ENCODE measurements around the gene ZPBP.

- no peak for TF ChIP-seq POLR2A (IDR thresholded peaks at IDR 0.05; ENCODE audit: low read depth, low read length)
- no peak for TF ChIP-seq MYC (IDR thresholded peaks at IDR 0.05; ENCODE audit: low read depth, low read length)
- no peak for TF ChIP-seq POLR2AphosphoS5 (IDR thresholded peaks at IDR 0.05; ENCODE audit: insufficient read depth, low read depth, low read length)
- TF ChIP-seq CTCF (IDR thresholded peaks at IDR 0.05; ENCODE audit: extremely low read depth in 1 of 2, insufficient read depth in 1 of 2, low read depth in 1 of 2, low read length in 2 of 2), result no peak
- TF ChIP-seq EZH2 (IDR thresholded peaks at IDR 0.05; ENCODE audit: borderline replicate concordance, low read depth, low read length, severe bottlenecking), result no peak
- TF ChIP-seq FOS (IDR thresholded peaks at IDR 0.05; ENCODE audit: borderline replicate concordance, insufficient read depth, low read length), result no peak
- TF ChIP-seq JUN (IDR thresholded peaks at IDR 0.05; ENCODE audit: borderline replicate concordance, insufficient read depth, insufficient read length, low read depth), result no peak
- TF ChIP-seq MAX (IDR thresholded peaks at IDR 0.05; ENCODE audit: insufficient read depth, insufficient read length), result no peak
- no peak for TF ChIP-seq GATA2 (IDR thresholded peaks at IDR 0.05; ENCODE audit: insufficient read depth, insufficient read length, low read depth, low read length)
Measured at GRCh38 chr7:50085344-50085743, 7.7 kb downstream of the ZPBP start.

Data from endothelial cell of umbilical vein (primary cell).